Transverse colon (tissue), 3 donors: ENCODE results near the gene ALOX5AP.

Experiments
- POLR2A ChIP-seq: fragments of 450-650 bp; IDR thresholded peaks from one replicate; pipeline ENCODE4 v1.6.1; 2016; ENCODE audit warnings: antibody characterized with exemption, mild to moderate bottlenecking, moderate library complexity
- TF ChIP-seq, protein P1 (sequence below), 5 experiments: fragments of 200-600 bp in 3 of 5; fragments of 450-650 bp in 2 of 5; sonication (generic) in 3 of 5; IDR thresholded peaks; 1 replicate in 2 of 5; 2 replicates in 3 of 5; pipeline ENCODE4 v1.5.1; 2016 to 2017; ENCODE audit warnings: antibody characterized with exemption in 5 of 5, inconsistent platforms in 3 of 5, mild to moderate bottlenecking in 2 of 5, moderate library complexity in 1 of 5

DNA sequence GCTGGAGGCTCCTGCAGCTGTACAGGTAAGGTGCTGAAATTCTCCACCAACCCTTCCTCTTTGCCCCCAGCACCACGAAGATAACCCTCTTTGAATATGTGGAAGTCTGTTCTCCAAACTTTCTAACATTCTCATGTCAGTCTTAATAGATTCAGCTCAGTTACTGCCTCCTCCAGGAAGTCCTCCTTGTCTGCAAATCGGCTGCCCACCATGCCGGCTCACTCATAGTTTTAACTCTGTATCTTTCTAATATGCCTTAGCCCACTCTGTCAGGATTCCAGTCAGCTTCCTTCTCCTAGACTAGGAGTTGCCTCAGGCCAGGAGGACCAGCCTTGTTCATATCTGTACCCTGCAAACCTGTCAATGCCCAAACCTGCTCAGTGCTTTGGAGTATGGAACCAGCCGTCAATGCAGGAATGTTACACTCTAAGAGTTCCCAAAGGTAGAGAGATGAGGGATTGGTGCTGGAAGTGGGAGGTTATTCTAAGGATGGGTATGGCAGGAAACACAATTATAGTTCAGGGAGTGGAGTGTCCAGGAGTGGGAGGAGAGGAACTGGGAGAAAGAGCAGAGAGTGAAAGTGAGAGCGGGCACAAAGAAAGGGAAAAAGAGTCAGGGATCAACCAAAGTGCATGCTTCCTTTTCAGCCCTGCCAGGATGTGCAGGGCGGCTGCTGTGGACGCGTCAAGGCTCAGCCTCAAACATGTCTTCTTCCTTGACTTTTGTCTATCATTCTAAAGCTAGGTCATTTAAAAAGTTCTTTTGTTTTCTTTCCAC lies 38.0 kb upstream of the ALOX5AP start:
- TF ChIP-seq, protein P1, sequence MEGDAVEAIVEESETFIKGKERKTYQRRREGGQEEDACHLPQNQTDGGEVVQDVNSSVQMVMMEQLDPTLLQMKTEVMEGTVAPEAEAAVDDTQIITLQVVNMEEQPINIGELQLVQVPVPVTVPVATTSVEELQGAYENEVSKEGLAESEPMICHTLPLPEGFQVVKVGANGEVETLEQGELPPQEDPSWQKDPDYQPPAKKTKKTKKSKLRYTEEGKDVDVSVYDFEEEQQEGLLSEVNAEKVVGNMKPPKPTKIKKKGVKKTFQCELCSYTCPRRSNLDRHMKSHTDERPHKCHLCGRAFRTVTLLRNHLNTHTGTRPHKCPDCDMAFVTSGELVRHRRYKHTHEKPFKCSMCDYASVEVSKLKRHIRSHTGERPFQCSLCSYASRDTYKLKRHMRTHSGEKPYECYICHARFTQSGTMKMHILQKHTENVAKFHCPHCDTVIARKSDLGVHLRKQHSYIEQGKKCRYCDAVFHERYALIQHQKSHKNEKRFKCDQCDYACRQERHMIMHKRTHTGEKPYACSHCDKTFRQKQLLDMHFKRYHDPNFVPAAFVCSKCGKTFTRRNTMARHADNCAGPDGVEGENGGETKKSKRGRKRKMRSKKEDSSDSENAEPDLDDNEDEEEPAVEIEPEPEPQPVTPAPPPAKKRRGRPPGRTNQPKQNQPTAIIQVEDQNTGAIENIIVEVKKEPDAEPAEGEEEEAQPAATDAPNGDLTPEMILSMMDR (IDR thresholded peaks at IDR 0.05), result no peak
- TF ChIP-seq POLR2A, result no peak
